ENCODE measurements around the gene MAP3K15.

DNA sequence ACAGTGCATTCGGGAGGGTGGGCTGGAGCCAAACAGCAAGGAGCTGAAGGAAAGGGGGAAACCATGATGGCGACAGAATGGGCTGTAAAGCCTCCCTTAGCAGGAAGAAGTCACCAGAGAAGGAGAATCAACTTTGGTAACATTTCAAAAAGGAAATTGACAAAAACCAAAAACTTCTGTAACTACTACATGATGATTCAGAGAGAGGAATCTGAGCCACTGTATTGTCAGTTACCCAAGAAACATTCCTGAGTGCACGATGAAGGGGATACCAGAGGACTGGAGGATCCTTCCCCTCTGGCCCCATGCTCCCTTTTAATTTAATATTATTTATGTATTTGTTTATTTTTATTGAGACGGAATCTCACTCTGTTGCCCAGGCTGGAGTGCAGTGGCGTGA lies 145.2 kb downstream of the MAP3K15 start:
- TF ChIP-seq, protein P1, sequence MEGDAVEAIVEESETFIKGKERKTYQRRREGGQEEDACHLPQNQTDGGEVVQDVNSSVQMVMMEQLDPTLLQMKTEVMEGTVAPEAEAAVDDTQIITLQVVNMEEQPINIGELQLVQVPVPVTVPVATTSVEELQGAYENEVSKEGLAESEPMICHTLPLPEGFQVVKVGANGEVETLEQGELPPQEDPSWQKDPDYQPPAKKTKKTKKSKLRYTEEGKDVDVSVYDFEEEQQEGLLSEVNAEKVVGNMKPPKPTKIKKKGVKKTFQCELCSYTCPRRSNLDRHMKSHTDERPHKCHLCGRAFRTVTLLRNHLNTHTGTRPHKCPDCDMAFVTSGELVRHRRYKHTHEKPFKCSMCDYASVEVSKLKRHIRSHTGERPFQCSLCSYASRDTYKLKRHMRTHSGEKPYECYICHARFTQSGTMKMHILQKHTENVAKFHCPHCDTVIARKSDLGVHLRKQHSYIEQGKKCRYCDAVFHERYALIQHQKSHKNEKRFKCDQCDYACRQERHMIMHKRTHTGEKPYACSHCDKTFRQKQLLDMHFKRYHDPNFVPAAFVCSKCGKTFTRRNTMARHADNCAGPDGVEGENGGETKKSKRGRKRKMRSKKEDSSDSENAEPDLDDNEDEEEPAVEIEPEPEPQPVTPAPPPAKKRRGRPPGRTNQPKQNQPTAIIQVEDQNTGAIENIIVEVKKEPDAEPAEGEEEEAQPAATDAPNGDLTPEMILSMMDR (conservative IDR thresholded peaks at IDR 0.05; ENCODE audit: low read depth, low read length): no peak
- TF ChIP-seq EZH2phosphoT487 (IDR thresholded peaks at IDR 0.05; ENCODE audit: borderline replicate concordance, low read length) (no peak), EZH2 (IDR thresholded peaks at IDR 0.05; ENCODE audit: low read length, unreplicated experiment) (no peak)
